Rectal smooth muscle tissue (tissue), 1 donor: ENCODE measurements around the gene THOC1.
"Not testable (repeated sequence)": the region's sequence is repeated elsewhere in the genome, so short reads cannot be mapped to it uniquely, and the experiment has no call there.

Experiments
- H3K27ac ChIP-seq: one replicate; pipeline ENCODE4 v1.7.0; 2013; ENCODE audit warnings: low read depth, low read length, inconsistent platforms
- H3K27me3 ChIP-seq: one replicate; pipeline ENCODE4 v1.7.0; 2013; ENCODE audit warnings: low read length; ENCODE audit not compliant: control insufficient read depth, insufficient read depth
- H3K36me3 ChIP-seq: one replicate; pipeline ENCODE4 v1.7.0; 2013; ENCODE audit warnings: low read length; ENCODE audit not compliant: control insufficient read depth, insufficient read depth
- H3K4me1 ChIP-seq: one replicate; pipeline ENCODE4 v1.7.0; 2013; ENCODE audit warnings: low read length; ENCODE audit not compliant: control insufficient read depth, insufficient read depth
- H3K4me3 ChIP-seq: one replicate; pipeline ENCODE4 v1.7.0; 2013; ENCODE audit warnings: low read length
- H3K9ac ChIP-seq: one replicate; pipeline ENCODE4 v1.7.0; 2013; ENCODE audit warnings: low read length

THOC1 gene

GRCh38 chr18:267688-268552 lies at the start of gene THOC1:
THOC1 (minus strand) TSS chr18:268047; CDS start chr18:268019, 28 bp downstream.
- Histone ChIP-seq H3K4me3 (peak within 1 kb of the TSS; percentile 91), H3K9ac (peak within 1 kb of the TSS; percentile 77), H3K36me3 (peaks cover 2% of the 10 kb centered on the region), H3K27me3 (no peaks in the 10 kb centered on the region), H3K27ac (peak within 1 kb of the TSS; percentile 88), H3K4me1 (peaks cover 4% of the 10 kb centered on the region)

GRCh38 chr18:317618-318017 lies 49.8 kb upstream of the THOC1 start:
- H3K9ac ChIP-seq, result no peak overlapping the region
- H3K36me3 ChIP-seq, result no peaks in the 10 kb centered on the region
- H3K4me1 ChIP-seq, result no peaks in the 10 kb centered on the region
- no peak overlapping the region for H3K27ac ChIP-seq
- H3K4me3 ChIP-seq, result no peak overlapping the region
- no peaks in the 10 kb centered on the region for H3K27me3 ChIP-seq

GRCh38 chr18:316393-316792 lies 48.5 kb upstream of the THOC1 start:
- no peaks in the 10 kb centered on the region for H3K27me3 ChIP-seq
- H3K9ac ChIP-seq, result no peak overlapping the region
- H3K27ac ChIP-seq, result no peak overlapping the region
- no peaks in the 10 kb centered on the region for H3K36me3 ChIP-seq
- H3K4me1 ChIP-seq, result no peaks in the 10 kb centered on the region
- H3K4me3 ChIP-seq, result no peak overlapping the region

- Histone ChIP-seq H3K4me3 (no peak overlapping the region), H3K27me3 (no peaks in the 10 kb centered on the region), H3K9ac (no peak overlapping the region), H3K4me1 (no peaks in the 10 kb centered on the region), H3K36me3 (no peaks in the 10 kb centered on the region), H3K27ac (no peak overlapping the region)
These were observed 46.1 kb upstream of the THOC1 start for GRCh38 chr18:313931-314330.

GRCh38 chr18:312415-312814 lies 44.6 kb upstream of the THOC1 start:
- Histone ChIP-seq H3K27ac (no peak overlapping the region), H3K9ac (no peak overlapping the region), H3K4me1 (no peaks in the 10 kb centered on the region), H3K4me3 (no peak overlapping the region), H3K27me3 (no peaks in the 10 kb centered on the region), H3K36me3 (no peaks in the 10 kb centered on the region)

- Histone ChIP-seq H3K4me3 (no peak overlapping the region), H3K9ac (no peak overlapping the region), H3K4me1 (no peaks in the 10 kb centered on the region), H3K36me3 (no peaks in the 10 kb centered on the region), H3K27ac (no peak overlapping the region), H3K27me3 (no peaks in the 10 kb centered on the region)
These were observed 42.2 kb upstream of the THOC1 start for GRCh38 chr18:310042-310441.

- not testable (repeated sequence) for H3K9ac ChIP-seq, H3K4me3 ChIP-seq, H3K36me3 ChIP-seq, H3K27me3 ChIP-seq, H3K4me1 ChIP-seq, H3K27ac ChIP-seq
These were observed 40.2 kb upstream of the THOC1 start for GRCh38 chr18:308086-308485.

- Histone ChIP-seq H3K9ac (no peak overlapping the region), H3K4me3 (no peak overlapping the region), H3K27me3 (no peaks in the 10 kb centered on the region), H3K4me1 (no peaks in the 10 kb centered on the region), H3K27ac (no peak overlapping the region), H3K36me3 (no peaks in the 10 kb centered on the region)
These were observed 38.9 kb upstream of the THOC1 start for GRCh38 chr18:306608-307255.

GRCh38 chr18:305003-305501 lies 37.2 kb upstream of the THOC1 start:
- Histone ChIP-seq H3K4me1 (no peaks in the 10 kb centered on the region), H3K36me3 (no peaks in the 10 kb centered on the region), H3K9ac (no peak overlapping the region), H3K4me3 (no peak overlapping the region), H3K27ac (no peak overlapping the region), H3K27me3 (no peaks in the 10 kb centered on the region)

GRCh38 chr18:303607-304006 lies 35.8 kb upstream of the THOC1 start:
- Histone ChIP-seq H3K27ac (no peak overlapping the region), H3K36me3 (no peaks in the 10 kb centered on the region)

GRCh38 chr18:303011-303410 lies 35.2 kb upstream of the THOC1 start:
- Histone ChIP-seq H3K4me1 (no peaks in the 10 kb centered on the region), H3K4me3 (no peak overlapping the region)

More at GRCh38 chr18:303607-304006, 35.8 kb upstream of the THOC1 start:
- H3K27me3 ChIP-seq, result no peaks in the 10 kb centered on the region
- H3K4me3 ChIP-seq, result no peak overlapping the region
- H3K4me1 ChIP-seq, result no peaks in the 10 kb centered on the region
- H3K9ac ChIP-seq, result no peak overlapping the region

GRCh38 chr18:302097-302496 lies 34.2 kb upstream of the THOC1 start:
- Histone ChIP-seq H3K27ac (no peak overlapping the region), H3K4me1 (no peaks in the 10 kb centered on the region), H3K27me3 (no peaks in the 10 kb centered on the region), H3K4me3 (no peak overlapping the region), H3K36me3 (no peaks in the 10 kb centered on the region), H3K9ac (no peak overlapping the region)

More at GRCh38 chr18:303011-303410, 35.2 kb upstream of the THOC1 start:
- Histone ChIP-seq H3K27ac (no peak overlapping the region), H3K9ac (no peak overlapping the region), H3K36me3 (no peaks in the 10 kb centered on the region), H3K27me3 (no peaks in the 10 kb centered on the region)
